Thyroid gland (tissue), 4 donors: ENCODE results near the gene GPR15. TPM values are rescaled to one million over a fixed set of nuclear protein-coding genes. Genes with fewer than 3 reads are reported as not detected.

ENCODE experiments used
- DNase-seq, 2 donors: peaks; one replicate each; pipeline ENCODE4 v3.0.0-alpha.2; 2019
- H3K27ac ChIP-seq, 3 donors: fragments of 200-600 bp; sonication (generic); 1 replicate in 2 of 3; 2 replicates in 1 of 3; pipeline ENCODE4 v1.5.1; 2016 to 2019; ENCODE audit warnings: mild to moderate bottlenecking in 1 of 3, moderate library complexity in 1 of 3
- H3K27me3 ChIP-seq: fragments of 200-600 bp; sonication (generic); one replicate; pipeline ENCODE4 v1.5.1; 2019
- H3K36me3 ChIP-seq, 2 donors: fragments of 200-600 bp; sonication (generic); one replicate each; pipeline ENCODE4 v1.5.1; 2016 to 2019
- H3K4me1 ChIP-seq, 2 donors: fragments of 200-600 bp; sonication (generic); one replicate each; pipeline ENCODE4 v1.5.1; 2017 to 2019
- H3K4me3 ChIP-seq, 3 donors: fragments of 200-600 bp; sonication (generic); replicated peaks in 1 of 3; 1 replicate in 2 of 3; 2 replicates in 1 of 3; pipeline ENCODE4 v1.5.1; 2016; ENCODE audit warnings: mild to moderate bottlenecking in 1 of 3
- H3K9me3 ChIP-seq: fragments of 200-600 bp; sonication (generic); one replicate; pipeline ENCODE4 v1.5.1; 2017
- POLR2A ChIP-seq, 2 donors: fragments of 450-650 bp; IDR thresholded peaks; one replicate each; pipeline ENCODE4 v1.6.1; 2017; ENCODE audit warnings: antibody characterized with exemption in 2 of 2, mild to moderate bottlenecking in 2 of 2, moderate library complexity in 1 of 2
- WGBS, 2 donors: methylation state at CpG; one replicate each; pipeline ENCODE4 v1.1.5; 2017; 5-methylcytosine and 5-hydroxymethylcytosine counted together
- intact Hi-C: fragments of 100-400 bp; cut with DNase I; formaldehyde crosslinking; loops from one replicate; pipeline ENCODE4 v1.15.1; 2023
- total RNA-seq, 4 donors: library from RNA; depleted of rRNA; stranded (reverse); fragments of >200 nt; gene quantifications; one replicate each; pipeline ENCODE4 v1.2.3, GENCODE V29; 2016
- TF ChIP-seq, protein P1 (sequence below), 6 experiments: fragments of 200-600 bp in 3 of 6; fragments of 450-650 bp in 3 of 6; sonication (generic) in 3 of 6; IDR thresholded peaks; one replicate each; pipeline ENCODE4 v1.5.1; 2016 to 2019; ENCODE audit warnings: antibody characterized with exemption in 6 of 6, mild to moderate bottlenecking in 2 of 6, inconsistent platforms in 1 of 6, moderate library complexity in 1 of 6

The GPR15 gene
- total RNA-seq, 4 donors from 2014 or later = not detected

DNA sequence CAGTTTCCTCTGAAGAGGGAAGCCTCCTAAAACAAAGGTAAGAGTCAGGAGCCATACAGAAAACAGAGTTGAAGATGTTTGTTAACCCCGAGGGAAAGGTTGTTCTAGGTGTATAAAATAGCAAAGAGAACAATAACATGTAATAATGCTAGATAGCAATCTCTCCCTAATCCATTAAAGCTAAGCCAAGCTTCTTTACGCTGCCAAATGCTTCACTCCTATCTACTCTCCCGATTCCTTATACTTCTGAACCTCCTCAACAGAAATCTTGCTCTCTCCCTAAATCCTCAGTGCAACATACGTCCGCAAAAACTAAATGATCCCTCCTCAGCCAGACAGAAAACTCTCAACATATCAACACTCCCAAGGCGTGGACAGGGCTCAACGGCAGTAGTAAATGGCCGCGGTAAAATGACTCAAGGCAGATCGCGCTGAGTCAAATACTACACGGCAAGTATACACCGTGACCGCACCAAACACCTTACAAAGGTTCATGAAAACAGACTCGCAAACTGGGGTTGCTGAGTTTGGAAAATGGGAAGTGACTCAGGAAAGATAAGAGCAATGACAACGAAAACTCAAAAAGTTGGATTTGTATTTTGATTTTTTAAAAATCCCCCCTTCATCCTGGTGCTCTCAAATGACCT lies 9.8 kb upstream of the GPR15 start:
- Histone ChIP-seq H3K27ac (peak overlapping the region; percentile 90 to 91 (median 91)), H3K36me3 (peaks cover 0 to under 1% of the 10 kb centered on the region in 2 donors), H3K27me3 (no peaks in the 10 kb centered on the region), H3K4me3 (peak overlapping the region; percentile 26 to 76 (median 65)), H3K4me1 (peaks cover 11 to 16% of the 10 kb centered on the region in 2 donors), H3K9me3 (no peaks in the 10 kb centered on the region)
- TF ChIP-seq, protein P1, sequence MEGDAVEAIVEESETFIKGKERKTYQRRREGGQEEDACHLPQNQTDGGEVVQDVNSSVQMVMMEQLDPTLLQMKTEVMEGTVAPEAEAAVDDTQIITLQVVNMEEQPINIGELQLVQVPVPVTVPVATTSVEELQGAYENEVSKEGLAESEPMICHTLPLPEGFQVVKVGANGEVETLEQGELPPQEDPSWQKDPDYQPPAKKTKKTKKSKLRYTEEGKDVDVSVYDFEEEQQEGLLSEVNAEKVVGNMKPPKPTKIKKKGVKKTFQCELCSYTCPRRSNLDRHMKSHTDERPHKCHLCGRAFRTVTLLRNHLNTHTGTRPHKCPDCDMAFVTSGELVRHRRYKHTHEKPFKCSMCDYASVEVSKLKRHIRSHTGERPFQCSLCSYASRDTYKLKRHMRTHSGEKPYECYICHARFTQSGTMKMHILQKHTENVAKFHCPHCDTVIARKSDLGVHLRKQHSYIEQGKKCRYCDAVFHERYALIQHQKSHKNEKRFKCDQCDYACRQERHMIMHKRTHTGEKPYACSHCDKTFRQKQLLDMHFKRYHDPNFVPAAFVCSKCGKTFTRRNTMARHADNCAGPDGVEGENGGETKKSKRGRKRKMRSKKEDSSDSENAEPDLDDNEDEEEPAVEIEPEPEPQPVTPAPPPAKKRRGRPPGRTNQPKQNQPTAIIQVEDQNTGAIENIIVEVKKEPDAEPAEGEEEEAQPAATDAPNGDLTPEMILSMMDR (IDR thresholded peaks at IDR 0.05) = no peak
- no peak for TF ChIP-seq POLR2A (IDR thresholded peaks at IDR 0.05)
- intact Hi-C loops = no loop called here
- WGBS, 2 donors = 1% methylated on average over 16 of the region's 16 CpGs
- DNase-seq = peak; percentile 47 to 50

DNA sequence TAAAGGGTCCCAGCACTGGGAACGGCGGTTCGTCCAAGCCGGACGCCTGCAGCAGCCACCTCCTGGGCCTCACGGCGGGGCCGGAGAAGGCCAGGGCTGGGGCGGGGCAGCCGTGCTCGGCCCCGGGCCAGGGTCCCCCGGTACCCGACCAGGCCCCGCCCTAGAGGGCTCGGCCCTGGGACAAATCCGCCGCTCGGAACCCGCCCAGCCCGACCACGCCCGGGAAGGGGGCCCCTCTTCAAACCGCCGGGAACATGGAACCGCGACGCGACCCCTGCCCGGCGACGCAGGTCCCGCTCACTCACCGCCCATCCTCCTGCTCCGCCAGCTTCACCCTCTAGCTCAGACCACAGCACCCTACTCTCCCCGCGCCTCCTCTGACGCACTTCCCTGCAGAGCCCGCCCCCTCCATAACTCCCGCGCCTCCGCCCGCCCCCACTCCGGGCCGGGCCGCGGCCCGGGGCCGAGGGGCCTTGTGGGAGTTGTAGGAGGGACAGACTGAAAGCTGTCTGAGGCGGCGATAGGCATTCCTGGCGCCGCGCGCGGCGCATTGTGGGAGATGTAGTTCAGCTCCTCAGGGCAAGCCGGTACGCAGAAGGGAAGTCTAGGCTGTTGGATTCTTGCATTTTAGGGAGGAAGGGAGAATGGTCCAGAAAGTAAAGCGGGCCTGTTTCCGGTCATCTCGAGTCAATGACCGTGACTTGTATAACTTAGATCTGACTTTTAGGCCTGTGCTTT lies 9.1 kb upstream of the GPR15 start, which contains the start of gene CLDND1:
CLDND1 (minus strand) TSS at position 359 of the 738 bp plus-strand sequence. CDS start 1,478 bp downstream, outside the sequence.
- TF ChIP-seq POLR2A (IDR thresholded peaks at IDR 0.05) = peak in 1 of 2 donors; percentile 87
- TF ChIP-seq, protein P1 (IDR thresholded peaks at IDR 0.05) = no peak
- Histone ChIP-seq H3K27ac (peak within 1 kb of the TSS; percentile 90 to 91 (median 91)), H3K36me3 (no peaks in the 10 kb centered on the region), H3K4me3 (peak within 1 kb of the TSS; percentile 26 to 76 (median 65)), H3K4me1 (peaks cover 11 to 16% of the 10 kb centered on the region in 2 donors), H3K27me3 (no peaks in the 10 kb centered on the region), H3K9me3 (no peaks in the 10 kb centered on the region)
- intact Hi-C loops = no loop called here
- DNase-seq = peak; percentile 96 to 98
- 0% methylated on average over 49 of the region's 63 CpGs for WGBS, 2 donors

- no peak for TF ChIP-seq POLR2A (IDR thresholded peaks at IDR 0.05)
- TF ChIP-seq, protein P1 (IDR thresholded peaks at IDR 0.05) = no peak
- no peak for DNase-seq
- no peaks in the 10 kb centered on the region for H3K36me3 ChIP-seq
- peaks cover 7 to 11% of the 10 kb centered on the region in 2 donors for H3K4me1 ChIP-seq
- 85 to 86% methylated on average over 6 of the region's 6 CpGs for WGBS, 2 donors
- H3K4me3 ChIP-seq = no peak overlapping the region
- intact Hi-C loops = no loop called here
- no peaks in the 10 kb centered on the region for H3K9me3 ChIP-seq
- no peak overlapping the region for H3K27ac ChIP-seq
- no peaks in the 10 kb centered on the region for H3K27me3 ChIP-seq
These were observed 6.3 kb upstream of the GPR15 start for GRCh38 chr3:98525494-98525893.

- no peak for DNase-seq
- Histone ChIP-seq H3K27me3 (no peaks in the 10 kb centered on the region), H3K4me3 (no peak overlapping the region), H3K9me3 (no peaks in the 10 kb centered on the region), H3K4me1 (no peaks in the 10 kb centered on the region), H3K36me3 (no peaks in the 10 kb centered on the region), H3K27ac (no peak overlapping the region)
- WGBS, 2 donors = 53 to 60% methylated on average over 4 of the region's 4 CpGs
- no peak for TF ChIP-seq POLR2A (IDR thresholded peaks at IDR 0.05)
- TF ChIP-seq, protein P1 (IDR thresholded peaks at IDR 0.05) = no peak
- intact Hi-C loops = no loop called here
These were observed 3.1 kb upstream of the GPR15 start for GRCh38 chr3:98528474-98529346.
